Measurements from ENCODE around the gene ADAT3.

Gene ADAT3

DNA sequence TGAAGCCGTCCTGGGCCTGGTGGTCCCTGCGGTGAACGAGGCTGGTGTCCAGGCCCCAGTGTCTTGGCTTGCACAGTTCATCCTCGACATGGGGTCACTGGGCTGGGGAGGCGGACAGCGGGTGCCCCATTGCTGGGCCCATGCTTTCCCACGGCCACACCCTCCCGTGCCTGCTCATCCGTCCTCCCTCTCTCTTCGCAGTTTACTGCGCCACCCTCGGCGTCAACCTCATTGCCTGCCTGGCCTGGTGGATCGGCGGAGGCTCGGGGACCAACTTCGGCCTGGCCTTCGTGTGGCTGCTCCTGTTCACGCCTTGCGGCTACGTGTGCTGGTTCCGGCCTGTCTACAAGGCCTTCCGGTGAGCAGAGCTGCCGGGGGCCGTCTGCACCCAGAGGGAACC is 12.7 kb downstream of the ADAT3 start:
- no peaks in the 10 kb centered on the region for H3K36me3 ChIP-seq (ENCODE audit: insufficient read depth)
- no peaks in the 10 kb centered on the region for H3K4me1 ChIP-seq (ENCODE audit: low read depth, poor library complexity, severe bottlenecking)
- H3K4me3 ChIP-seq (IDR thresholded peaks at IDR 0.05; ENCODE audit: insufficient read depth, low read depth, low read length): no peak overlapping the region

DNA sequence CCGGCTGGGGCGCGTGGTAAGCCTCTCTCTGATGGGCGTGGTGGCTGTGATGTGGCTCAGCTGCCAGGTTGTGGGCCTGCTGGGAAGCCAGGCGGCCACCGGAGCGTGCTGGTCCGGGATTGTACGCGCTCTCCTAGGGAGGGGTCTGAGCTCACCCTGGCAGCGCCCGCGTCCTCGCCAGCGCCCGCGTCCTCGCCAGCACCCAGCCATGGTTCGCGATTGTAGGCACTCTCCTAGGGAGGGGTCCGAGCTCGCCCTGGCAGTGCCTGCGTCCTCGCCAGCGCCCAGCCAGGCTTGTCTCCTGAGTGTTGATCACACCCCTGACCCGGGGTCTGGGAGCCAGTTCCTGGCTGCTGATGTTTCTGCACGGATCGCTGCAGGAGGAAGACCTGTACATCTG is 13.8 kb downstream of the ADAT3 start:
- Histone ChIP-seq H3K4me1 (ENCODE audit: low read depth, poor library complexity, severe bottlenecking) (no peaks in the 10 kb centered on the region), H2AFZ (ENCODE audit: low read depth) (no peak overlapping the region), H3K36me3 (ENCODE audit: insufficient read depth) (no peaks in the 10 kb centered on the region)

More for the DNA sequence above, 12.7 kb downstream of the ADAT3 start:
- H3K4me2 ChIP-seq: no peak overlapping the region
- H2AFZ ChIP-seq (ENCODE audit: low read depth): no peak overlapping the region
- H3K27ac ChIP-seq: no peak overlapping the region
- H4K20me1 ChIP-seq (ENCODE audit: insufficient read depth): no peaks in the 10 kb centered on the region
- TF ChIP-seq, protein P1, sequence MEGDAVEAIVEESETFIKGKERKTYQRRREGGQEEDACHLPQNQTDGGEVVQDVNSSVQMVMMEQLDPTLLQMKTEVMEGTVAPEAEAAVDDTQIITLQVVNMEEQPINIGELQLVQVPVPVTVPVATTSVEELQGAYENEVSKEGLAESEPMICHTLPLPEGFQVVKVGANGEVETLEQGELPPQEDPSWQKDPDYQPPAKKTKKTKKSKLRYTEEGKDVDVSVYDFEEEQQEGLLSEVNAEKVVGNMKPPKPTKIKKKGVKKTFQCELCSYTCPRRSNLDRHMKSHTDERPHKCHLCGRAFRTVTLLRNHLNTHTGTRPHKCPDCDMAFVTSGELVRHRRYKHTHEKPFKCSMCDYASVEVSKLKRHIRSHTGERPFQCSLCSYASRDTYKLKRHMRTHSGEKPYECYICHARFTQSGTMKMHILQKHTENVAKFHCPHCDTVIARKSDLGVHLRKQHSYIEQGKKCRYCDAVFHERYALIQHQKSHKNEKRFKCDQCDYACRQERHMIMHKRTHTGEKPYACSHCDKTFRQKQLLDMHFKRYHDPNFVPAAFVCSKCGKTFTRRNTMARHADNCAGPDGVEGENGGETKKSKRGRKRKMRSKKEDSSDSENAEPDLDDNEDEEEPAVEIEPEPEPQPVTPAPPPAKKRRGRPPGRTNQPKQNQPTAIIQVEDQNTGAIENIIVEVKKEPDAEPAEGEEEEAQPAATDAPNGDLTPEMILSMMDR (conservative IDR thresholded peaks at IDR 0.05; ENCODE audit: low read depth, low read length): no peak
- H3K79me2 ChIP-seq (ENCODE audit: insufficient read depth, low read depth): no peaks in the 10 kb centered on the region
- no peak overlapping the region for H3K9ac ChIP-seq
- no peaks in the 10 kb centered on the region for H3K27me3 ChIP-seq (ENCODE audit: insufficient read depth, low read depth)

DNA sequence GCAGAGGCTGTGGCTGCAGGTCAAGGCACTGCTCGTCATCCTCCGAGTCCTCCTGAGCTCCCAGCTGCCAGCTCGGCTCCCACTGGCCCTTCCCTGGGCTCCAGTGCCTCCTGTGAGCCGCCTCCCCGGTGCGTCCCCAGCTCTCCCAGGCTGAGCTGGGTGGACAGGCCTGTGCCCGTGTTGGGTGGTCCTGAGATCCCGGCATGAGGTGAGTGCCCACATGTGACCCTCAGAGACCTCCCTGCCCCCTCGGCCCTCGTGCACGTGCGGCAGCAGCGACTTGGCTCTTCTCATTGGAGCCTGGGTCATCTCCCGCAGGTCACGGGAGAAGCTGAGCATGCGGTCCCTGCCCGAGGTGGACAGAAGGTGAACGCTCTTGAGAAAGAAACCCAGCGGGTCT is 15.4 kb downstream of the ADAT3 start:
- Histone ChIP-seq H3K27ac (no peak overlapping the region), H3K4me3 (IDR thresholded peaks at IDR 0.05; ENCODE audit: insufficient read depth, low read depth, low read length) (no peak overlapping the region), H3K27me3 (ENCODE audit: insufficient read depth, low read depth) (no peaks in the 10 kb centered on the region), H3K4me2 (no peak overlapping the region), H3K9ac (no peak overlapping the region), H2AFZ (ENCODE audit: low read depth) (no peak overlapping the region), H3K4me1 (ENCODE audit: low read depth, poor library complexity, severe bottlenecking) (no peaks in the 10 kb centered on the region), H4K20me1 (ENCODE audit: insufficient read depth) (no peaks in the 10 kb centered on the region), H3K36me3 (ENCODE audit: insufficient read depth) (no peaks in the 10 kb centered on the region), H3K79me2 (ENCODE audit: insufficient read depth, low read depth) (no peaks in the 10 kb centered on the region)
- TF ChIP-seq, protein P1 (conservative IDR thresholded peaks at IDR 0.05; ENCODE audit: low read depth, low read length): no peak

More for the DNA sequence above, 13.8 kb downstream of the ADAT3 start:
- Histone ChIP-seq H3K4me3 (IDR thresholded peaks at IDR 0.05; ENCODE audit: insufficient read depth, low read depth, low read length) (no peak overlapping the region), H3K27ac (no peak overlapping the region), H3K79me2 (ENCODE audit: insufficient read depth, low read depth) (no peaks in the 10 kb centered on the region), H4K20me1 (ENCODE audit: insufficient read depth) (no peaks in the 10 kb centered on the region), H3K4me2 (no peak overlapping the region), H3K9ac (no peak overlapping the region), H3K27me3 (ENCODE audit: insufficient read depth, low read depth) (no peaks in the 10 kb centered on the region)
- TF ChIP-seq, protein P1 (conservative IDR thresholded peaks at IDR 0.05; ENCODE audit: low read depth, low read length): no peak

DNA sequence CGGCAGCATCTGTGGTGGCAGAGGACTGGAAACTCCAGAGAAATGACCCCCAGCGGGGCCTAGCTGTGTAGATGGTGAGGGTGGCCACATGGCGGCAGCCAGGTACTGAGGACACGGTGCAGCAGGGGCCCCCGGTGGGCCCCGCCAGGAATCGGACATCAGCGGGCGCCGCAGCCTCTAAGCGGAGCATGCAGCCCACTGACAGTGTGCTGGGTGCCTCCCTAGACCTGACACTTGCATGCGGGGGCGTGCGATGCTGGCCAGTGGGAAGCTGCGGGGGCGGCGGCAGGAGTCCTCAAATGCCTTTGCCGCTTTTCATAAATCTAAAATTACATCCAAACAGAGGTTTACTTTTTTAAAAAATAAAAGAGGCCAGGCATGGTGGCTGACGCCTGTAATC is 16.1 kb downstream of the ADAT3 start:
- H4K20me1 ChIP-seq (ENCODE audit: insufficient read depth): no peaks in the 10 kb centered on the region
- TF ChIP-seq, protein P1 (conservative IDR thresholded peaks at IDR 0.05; ENCODE audit: low read depth, low read length): no peak
- no peaks in the 10 kb centered on the region for H3K36me3 ChIP-seq (ENCODE audit: insufficient read depth)

More for the DNA sequence above, 16.1 kb downstream of the ADAT3 start:
- Histone ChIP-seq H3K27me3 (ENCODE audit: insufficient read depth, low read depth) (no peaks in the 10 kb centered on the region), H3K4me2 (no peak overlapping the region), H3K4me1 (ENCODE audit: low read depth, poor library complexity, severe bottlenecking) (no peaks in the 10 kb centered on the region), H2AFZ (ENCODE audit: low read depth) (no peak overlapping the region), H3K9ac (no peak overlapping the region), H3K4me3 (IDR thresholded peaks at IDR 0.05; ENCODE audit: insufficient read depth, low read depth, low read length) (no peak overlapping the region), H3K27ac (no peak overlapping the region), H3K79me2 (ENCODE audit: insufficient read depth, low read depth) (no peaks in the 10 kb centered on the region)

Data from KMS-11 (cell line).